Lower lobe of right lung (tissue), 2 donors: ENCODE results near the gene PTBP3. TPM values are rescaled to one million over a fixed set of nuclear protein-coding genes. Genes with fewer than 3 reads are reported as not detected.

ENCODE experiments used
- ATAC-seq, 2 donors: fragments of 200-7000 bp; cut with Tn5 transposase; one replicate each; pipeline ENCODE4 v1.9.1; 2020 to 2022; ENCODE audit warnings: mild to moderate bottlenecking in 2 of 2, moderate library complexity in 2 of 2
- DNase-seq: peaks from one replicate; pipeline ENCODE4 v3.0.0-alpha.2; 2020
- H3K27ac ChIP-seq: fragments of 200-600 bp; one replicate; pipeline ENCODE4 v1.8.0; 2022
- H3K27me3 ChIP-seq: fragments of 200-600 bp; one replicate; pipeline ENCODE4 v1.8.0; 2022; ENCODE audit warnings: low read depth
- H3K36me3 ChIP-seq: fragments of 200-600 bp; one replicate; pipeline ENCODE4 v1.8.0; 2022; ENCODE audit warnings: mild to moderate bottlenecking
- H3K4me1 ChIP-seq: fragments of 200-600 bp; one replicate; pipeline ENCODE4 v1.8.0; 2022
- H3K4me3 ChIP-seq: fragments of 200-600 bp; one replicate; pipeline ENCODE4 v1.8.0; 2022; ENCODE audit warnings: mild to moderate bottlenecking
- H3K9me3 ChIP-seq: fragments of 200-600 bp; one replicate; pipeline ENCODE4 v1.8.0; 2022
- intact Hi-C: fragments of 100-400 bp; cut with DNase I; formaldehyde crosslinking; loops from one replicate; pipeline ENCODE4 v1.11.0; 2022
- total RNA-seq: library from RNA; stranded (reverse); fragmentation: NEBNext Ultra II Directional; extraction: Animal tissue kit (Norgen Biotek cat#: 25700); gene quantifications from one replicate; pipeline ENCODE4 v1.2.1, GENCODE V29; 2021
- TF ChIP-seq, protein P1 (sequence below): fragments of 200-600 bp; IDR thresholded peaks from one replicate; pipeline ENCODE4 v1.8.0; 2022; ENCODE audit warnings: antibody characterized with exemption, mild to moderate bottlenecking
- donor health status: DM: no; HTN: yes; CAD: no; lungs with severe emphysema.

Gene PTBP3
- total RNA-seq, 1 donor from 2014 or later: 94.9 TPM

DNA sequence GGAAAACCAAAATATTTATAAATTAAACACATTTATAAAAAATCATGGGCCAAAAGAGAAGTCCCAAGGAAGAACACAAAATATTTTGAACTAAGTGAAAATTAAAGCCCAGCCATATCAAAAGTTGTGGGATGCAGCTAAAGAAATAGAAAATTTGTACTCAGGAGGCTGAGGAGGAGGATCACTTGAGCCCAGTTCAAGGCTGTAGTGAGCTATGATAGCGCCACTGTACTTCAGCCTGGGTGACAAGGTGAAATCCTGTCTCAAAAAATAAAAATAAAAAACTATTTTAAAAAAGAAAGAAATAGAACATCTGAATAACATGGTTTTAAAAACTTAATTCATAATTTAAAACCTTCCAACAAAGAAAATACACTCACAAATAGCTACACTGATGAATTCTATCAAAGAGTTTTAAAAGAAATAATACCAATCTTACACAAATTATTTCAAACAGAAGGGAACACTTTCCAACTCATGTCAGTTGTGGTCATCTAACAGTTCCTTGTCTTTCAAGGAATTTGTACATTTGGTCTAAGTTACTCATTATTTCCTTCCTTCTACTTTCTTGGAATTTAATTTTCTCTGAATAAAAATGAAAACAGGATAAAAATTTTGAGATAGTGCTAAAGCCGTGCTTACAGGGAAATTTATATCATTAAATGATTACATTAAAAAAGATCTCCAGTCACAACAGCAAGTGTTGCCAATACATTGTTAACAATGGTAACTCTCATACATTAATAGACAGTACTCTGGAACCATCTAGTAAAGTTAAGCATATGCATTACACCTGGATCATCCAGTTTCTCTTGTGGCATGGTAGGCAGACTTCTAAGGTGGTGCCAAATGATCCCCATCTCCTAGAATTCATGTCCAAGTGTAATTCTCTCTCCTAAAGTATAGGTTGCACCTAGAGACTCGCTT is 17.8 kb downstream of the PTBP3 start:
- no peak overlapping the region for H3K27ac ChIP-seq
- intact Hi-C loops: no loop called here
- ATAC-seq (no peak), DNase-seq (no peak)
- peaks cover 22% of the 10 kb centered on the region for H3K4me1 ChIP-seq
- H3K4me3 ChIP-seq: no peak overlapping the region
- TF ChIP-seq, protein P1, sequence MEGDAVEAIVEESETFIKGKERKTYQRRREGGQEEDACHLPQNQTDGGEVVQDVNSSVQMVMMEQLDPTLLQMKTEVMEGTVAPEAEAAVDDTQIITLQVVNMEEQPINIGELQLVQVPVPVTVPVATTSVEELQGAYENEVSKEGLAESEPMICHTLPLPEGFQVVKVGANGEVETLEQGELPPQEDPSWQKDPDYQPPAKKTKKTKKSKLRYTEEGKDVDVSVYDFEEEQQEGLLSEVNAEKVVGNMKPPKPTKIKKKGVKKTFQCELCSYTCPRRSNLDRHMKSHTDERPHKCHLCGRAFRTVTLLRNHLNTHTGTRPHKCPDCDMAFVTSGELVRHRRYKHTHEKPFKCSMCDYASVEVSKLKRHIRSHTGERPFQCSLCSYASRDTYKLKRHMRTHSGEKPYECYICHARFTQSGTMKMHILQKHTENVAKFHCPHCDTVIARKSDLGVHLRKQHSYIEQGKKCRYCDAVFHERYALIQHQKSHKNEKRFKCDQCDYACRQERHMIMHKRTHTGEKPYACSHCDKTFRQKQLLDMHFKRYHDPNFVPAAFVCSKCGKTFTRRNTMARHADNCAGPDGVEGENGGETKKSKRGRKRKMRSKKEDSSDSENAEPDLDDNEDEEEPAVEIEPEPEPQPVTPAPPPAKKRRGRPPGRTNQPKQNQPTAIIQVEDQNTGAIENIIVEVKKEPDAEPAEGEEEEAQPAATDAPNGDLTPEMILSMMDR: no peak
- no peaks in the 10 kb centered on the region for H3K27me3 ChIP-seq
- H3K36me3 ChIP-seq: no peaks in the 10 kb centered on the region
- no peaks in the 10 kb centered on the region for H3K9me3 ChIP-seq

DNA sequence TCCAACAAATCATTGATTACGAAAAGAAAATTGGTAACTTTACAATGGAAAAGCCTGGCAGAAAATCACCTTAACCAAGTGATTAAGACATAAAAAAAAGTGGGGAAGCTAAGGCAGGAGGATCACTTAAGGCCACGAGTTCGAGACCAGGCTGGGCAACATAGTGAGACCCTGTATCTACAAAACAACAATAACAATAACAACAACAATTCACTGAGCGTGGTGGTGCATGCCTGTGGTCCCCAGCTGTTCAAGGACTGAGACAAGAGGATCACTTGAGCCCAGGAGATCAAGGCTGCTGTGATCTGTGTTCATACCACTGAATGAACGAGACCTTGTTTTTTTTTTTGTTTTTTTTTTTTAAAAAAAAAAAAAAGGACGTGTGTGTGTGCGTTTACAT is 21.3 kb downstream of the PTBP3 start:
- Histone ChIP-seq H3K9me3 (no peaks in the 10 kb centered on the region), H3K4me1 (peaks cover 25% of the 10 kb centered on the region), H3K27me3 (no peaks in the 10 kb centered on the region), H3K4me3 (no peak overlapping the region), H3K27ac (no peak overlapping the region), H3K36me3 (no peaks in the 10 kb centered on the region)
- DNase-seq (no peak), ATAC-seq (no peak)
- intact Hi-C loops: no loop called here
- TF ChIP-seq, protein P1: no peak

DNA sequence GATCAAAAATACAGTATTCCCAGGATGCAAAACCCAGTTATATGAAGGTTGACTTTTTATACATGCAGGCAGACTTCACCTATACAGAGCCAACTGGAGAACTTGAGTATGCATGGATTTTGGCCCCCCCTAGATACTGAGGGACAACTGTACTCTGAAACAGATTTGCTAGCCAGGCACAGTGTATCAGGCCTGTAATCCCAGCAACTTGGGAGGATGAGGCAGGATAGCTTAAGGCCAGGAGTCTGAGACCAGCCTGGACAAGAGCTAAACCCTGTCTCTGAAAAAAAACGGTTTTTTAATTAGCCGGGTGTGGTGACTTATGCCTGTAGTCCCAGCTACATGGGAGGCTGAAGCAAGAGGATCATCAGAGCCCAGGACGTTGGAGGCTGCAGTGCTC is 21.9 kb downstream of the PTBP3 start:
- no peak for ATAC-seq
- DNase-seq: no peak
- H3K27ac ChIP-seq: no peak overlapping the region
- TF ChIP-seq, protein P1: no peak
- peaks cover 18% of the 10 kb centered on the region for H3K4me1 ChIP-seq
- intact Hi-C loops: no loop called here
- H3K36me3 ChIP-seq: no peaks in the 10 kb centered on the region
- no peak overlapping the region for H3K4me3 ChIP-seq
- no peaks in the 10 kb centered on the region for H3K27me3 ChIP-seq
- no peaks in the 10 kb centered on the region for H3K9me3 ChIP-seq

DNA sequence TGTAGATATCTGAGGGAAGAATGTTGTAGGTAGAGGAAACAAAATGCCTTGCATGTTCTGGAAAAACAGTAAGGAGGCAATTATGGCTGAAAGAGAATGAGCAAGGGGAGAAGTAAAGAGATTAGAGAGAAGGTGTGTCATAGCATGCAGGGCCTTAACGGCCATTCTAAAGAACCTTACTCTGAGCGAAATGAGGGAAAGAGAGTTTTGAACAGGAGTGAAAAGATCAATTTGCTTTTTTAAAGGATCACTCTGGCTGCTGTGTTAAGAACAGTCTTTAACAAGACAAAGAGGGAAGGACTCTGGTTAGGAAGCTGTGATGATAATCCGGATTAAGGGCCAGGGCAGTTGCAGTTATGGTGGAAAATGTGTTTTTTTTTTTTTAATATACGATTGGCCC is 22.6 kb downstream of the PTBP3 start:
- DNase-seq (no peak), ATAC-seq (no peak)
- H3K9me3 ChIP-seq: no peaks in the 10 kb centered on the region
- TF ChIP-seq, protein P1: no peak
- no peaks in the 10 kb centered on the region for H3K36me3 ChIP-seq
- no peak overlapping the region for H3K27ac ChIP-seq
- no peaks in the 10 kb centered on the region for H3K27me3 ChIP-seq
- intact Hi-C loops: no loop called here
- no peak overlapping the region for H3K4me3 ChIP-seq
- peaks cover 12% of the 10 kb centered on the region for H3K4me1 ChIP-seq

DNA sequence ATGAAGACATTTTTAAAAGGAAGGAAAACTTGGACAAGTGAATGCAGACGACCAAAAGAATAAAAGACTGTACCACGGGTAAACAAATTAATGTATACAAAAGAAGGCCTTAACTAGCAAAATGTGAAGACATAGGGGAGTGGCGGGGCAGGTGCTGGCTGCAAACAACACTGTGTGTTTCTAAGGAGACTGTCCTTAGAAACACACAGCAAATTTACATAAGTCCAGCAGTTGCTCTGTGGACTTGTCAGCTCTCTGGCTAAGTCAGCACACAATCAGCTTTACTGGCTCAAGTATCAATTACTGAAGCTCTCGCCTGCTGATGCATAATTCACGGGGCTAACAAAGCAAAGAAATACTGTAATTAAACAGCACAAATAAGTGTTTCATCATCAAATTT is 24.8 kb downstream of the PTBP3 start:
- H3K4me3 ChIP-seq: no peak overlapping the region
- DNase-seq (no peak), ATAC-seq (peak; percentile 63 to 65)
- H3K9me3 ChIP-seq: no peaks in the 10 kb centered on the region
- H3K4me1 ChIP-seq: peaks cover 16% of the 10 kb centered on the region
- no peaks in the 10 kb centered on the region for H3K36me3 ChIP-seq
- intact Hi-C loops: no loop called here
- TF ChIP-seq, protein P1: no peak
- no peak overlapping the region for H3K27ac ChIP-seq
- no peaks in the 10 kb centered on the region for H3K27me3 ChIP-seq
